KMS-11 (cell line): Measurements from ENCODE around the gene PAPSS1.

Source experiments
- H2AFZ ChIP-seq: fragments of 200-600 bp; sonication (generic); 2 replicates; pipeline ENCODE4 v1.6.1; 2016; ENCODE audit warnings: antibody characterized with exemption, mixed run types, low read depth
- H3K27ac ChIP-seq: fragments of 200-600 bp; sonication (generic); 2 replicates; pipeline ENCODE4 v1.6.1; 2016; ENCODE audit warnings: mild to moderate bottlenecking, mixed run types
- H3K27me3 ChIP-seq: fragments of 200-600 bp; sonication (generic); 2 replicates; pipeline ENCODE4 v1.6.1; 2017; ENCODE audit warnings: mild to moderate bottlenecking, low read depth, mixed run types, moderate library complexity; ENCODE audit not compliant: insufficient read depth
- H3K36me3 ChIP-seq: fragments of 200-600 bp; sonication (generic); 2 replicates; pipeline ENCODE4 v1.6.1; 2017; ENCODE audit warnings: mild to moderate bottlenecking, mixed run types; ENCODE audit not compliant: insufficient read depth
- H3K4me1 ChIP-seq: fragments of 200-600 bp; sonication (generic); 2 replicates; pipeline ENCODE4 v1.6.1; 2016; ENCODE audit warnings: mild to moderate bottlenecking, low read depth, mixed run types; ENCODE audit not compliant: poor library complexity, severe bottlenecking
- H3K4me2 ChIP-seq: fragments of 200-600 bp; sonication (generic); 2 replicates; pipeline ENCODE4 v1.7.0; 2016; ENCODE audit warnings: mild to moderate bottlenecking, mixed run types
- H3K4me3 ChIP-seq: fragments of 200-600 bp; sonication (generic); IDR thresholded peaks from 2 replicates; pipeline ENCODE4 v1.6.1; 2017; ENCODE audit warnings: low read depth, low read length, mixed read lengths; ENCODE audit not compliant: insufficient read depth
- H3K79me2 ChIP-seq: fragments of 200-600 bp; sonication (generic); 2 replicates; pipeline ENCODE4 v1.6.1; 2016; ENCODE audit warnings: low read depth, mixed run types; ENCODE audit not compliant: insufficient read depth
- H3K9ac ChIP-seq: fragments of 200-600 bp; sonication (generic); 2 replicates; pipeline ENCODE4 v1.6.1; 2016; ENCODE audit warnings: mild to moderate bottlenecking, mixed run types
- H4K20me1 ChIP-seq: fragments of 200-600 bp; sonication (generic); 2 replicates; pipeline ENCODE4 v1.6.1; 2016; ENCODE audit warnings: mild to moderate bottlenecking, mixed run types; ENCODE audit not compliant: insufficient read depth
- TF ChIP-seq, protein P1 (sequence below): fragments of 200-600 bp; sonication (generic); conservative IDR thresholded peaks from 2 replicates; pipeline ENCODE4 v1.6.1; 2017; ENCODE audit warnings: low read depth, mild to moderate bottlenecking, antibody characterized with exemption, low read length, moderate library complexity, mixed read lengths

PAPSS1 gene

DNA sequence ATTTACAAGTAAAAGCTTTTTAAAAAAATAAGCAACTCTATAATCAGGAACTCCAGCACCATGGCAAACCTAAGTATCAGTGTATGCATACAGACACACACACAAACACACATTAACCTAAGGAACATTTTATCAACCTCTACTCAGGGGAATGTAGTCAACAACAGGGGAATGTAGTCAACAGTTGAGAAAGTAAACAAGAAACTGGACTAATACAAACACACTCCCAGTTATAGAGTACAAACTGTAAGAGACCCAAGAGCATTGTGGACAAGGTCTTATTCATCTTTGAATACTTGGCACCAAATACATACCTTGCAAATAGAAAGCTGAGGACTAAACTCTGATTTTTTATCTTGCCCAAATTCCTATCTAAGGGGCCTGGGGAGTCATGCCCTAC, 36.2 kb downstream of the PAPSS1 start:
- Histone ChIP-seq H3K9ac (no peak overlapping the region), H3K36me3 (no peaks in the 10 kb centered on the region; the same call in 1 of the 2 replicates), H4K20me1 (no peaks in the 10 kb centered on the region), H3K4me3 (no peak overlapping the region), H3K27ac (no peak overlapping the region), H3K79me2 (no peaks in the 10 kb centered on the region), H3K4me2 (no peak overlapping the region), H3K4me1 (no peaks in the 10 kb centered on the region), H2AFZ (no peak overlapping the region), H3K27me3 (no peaks in the 10 kb centered on the region)
- TF ChIP-seq, protein P1, sequence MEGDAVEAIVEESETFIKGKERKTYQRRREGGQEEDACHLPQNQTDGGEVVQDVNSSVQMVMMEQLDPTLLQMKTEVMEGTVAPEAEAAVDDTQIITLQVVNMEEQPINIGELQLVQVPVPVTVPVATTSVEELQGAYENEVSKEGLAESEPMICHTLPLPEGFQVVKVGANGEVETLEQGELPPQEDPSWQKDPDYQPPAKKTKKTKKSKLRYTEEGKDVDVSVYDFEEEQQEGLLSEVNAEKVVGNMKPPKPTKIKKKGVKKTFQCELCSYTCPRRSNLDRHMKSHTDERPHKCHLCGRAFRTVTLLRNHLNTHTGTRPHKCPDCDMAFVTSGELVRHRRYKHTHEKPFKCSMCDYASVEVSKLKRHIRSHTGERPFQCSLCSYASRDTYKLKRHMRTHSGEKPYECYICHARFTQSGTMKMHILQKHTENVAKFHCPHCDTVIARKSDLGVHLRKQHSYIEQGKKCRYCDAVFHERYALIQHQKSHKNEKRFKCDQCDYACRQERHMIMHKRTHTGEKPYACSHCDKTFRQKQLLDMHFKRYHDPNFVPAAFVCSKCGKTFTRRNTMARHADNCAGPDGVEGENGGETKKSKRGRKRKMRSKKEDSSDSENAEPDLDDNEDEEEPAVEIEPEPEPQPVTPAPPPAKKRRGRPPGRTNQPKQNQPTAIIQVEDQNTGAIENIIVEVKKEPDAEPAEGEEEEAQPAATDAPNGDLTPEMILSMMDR = no peak

DNA sequence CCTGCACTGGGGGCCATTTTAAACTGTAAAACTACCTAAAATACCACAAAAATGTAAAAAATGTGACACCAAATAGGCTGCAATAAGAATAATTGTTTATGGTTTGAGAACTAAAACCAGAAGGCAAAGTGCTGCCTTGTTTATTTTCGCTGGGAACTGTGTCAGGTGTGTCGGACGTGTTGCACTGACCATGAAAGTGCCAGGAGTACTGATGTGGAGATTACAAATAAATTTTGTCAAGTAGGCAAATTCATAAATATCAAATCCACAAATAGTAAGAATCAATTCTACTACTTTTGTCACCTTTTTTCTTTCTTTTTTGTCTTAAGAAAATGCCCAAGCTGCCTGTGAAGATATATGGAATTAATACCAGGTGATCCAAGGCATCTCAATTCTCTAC, 37.7 kb downstream of the PAPSS1 start:
- no peak overlapping the region for H3K27ac ChIP-seq
- no peaks in the 10 kb centered on the region; the same call in 1 of the 2 replicates for H3K36me3 ChIP-seq
- H3K4me3 ChIP-seq = no peak overlapping the region
- no peaks in the 10 kb centered on the region for H3K4me1 ChIP-seq
- H4K20me1 ChIP-seq = no peaks in the 10 kb centered on the region
- no peak overlapping the region for H2AFZ ChIP-seq
- no peak overlapping the region for H3K4me2 ChIP-seq
- no peaks in the 10 kb centered on the region for H3K27me3 ChIP-seq
- H3K9ac ChIP-seq = no peak overlapping the region
- no peaks in the 10 kb centered on the region for H3K79me2 ChIP-seq
- TF ChIP-seq, protein P1 = no peak

DNA sequence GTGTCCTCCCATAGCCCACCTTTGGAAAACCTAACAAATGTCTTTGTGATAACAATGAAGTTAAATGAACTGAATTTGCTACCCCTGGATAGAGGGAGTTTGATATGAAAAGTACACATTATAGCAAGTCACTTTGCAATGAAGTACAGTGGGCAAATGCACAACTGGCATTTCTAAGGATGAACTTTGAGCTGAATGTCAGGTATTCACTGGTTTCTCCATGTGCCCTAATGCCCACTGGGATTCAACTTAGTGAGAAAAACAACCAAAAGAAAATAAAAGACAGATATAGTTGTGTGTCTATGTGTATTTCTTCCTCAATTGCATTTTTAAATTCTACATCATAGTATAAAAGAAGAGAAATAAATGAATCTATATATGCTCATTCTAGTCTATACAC, 51.0 kb downstream of the PAPSS1 start:
- H3K27me3 ChIP-seq = no peaks in the 10 kb centered on the region
- H4K20me1 ChIP-seq = no peaks in the 10 kb centered on the region

DNA sequence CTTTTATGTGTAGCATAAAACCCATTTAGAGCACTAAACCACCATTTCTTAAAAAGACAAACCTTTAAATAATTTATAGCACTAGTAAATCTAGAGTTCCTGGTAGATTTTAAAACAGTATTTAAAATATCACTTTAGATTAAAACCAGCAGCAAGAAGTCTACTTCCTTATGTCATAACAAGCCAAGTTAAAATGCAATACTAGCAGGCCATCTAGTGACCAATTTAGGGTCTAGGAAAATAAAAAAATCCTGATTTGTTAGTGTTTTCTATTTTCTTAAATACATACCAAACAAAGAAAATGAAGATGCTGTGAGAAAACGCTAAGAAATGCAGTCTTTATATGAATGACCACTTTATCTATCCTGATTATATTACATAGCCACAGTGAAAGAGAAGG, 53.9 kb downstream of the PAPSS1 start:
- Histone ChIP-seq H3K27me3 (no peaks in the 10 kb centered on the region), H4K20me1 (no peaks in the 10 kb centered on the region), H3K4me1 (peaks cover 8% of the 10 kb centered on the region), H3K9ac (no peak overlapping the region), H3K27ac (no peak overlapping the region), H3K4me2 (no peak overlapping the region), H3K36me3 (no peaks in the 10 kb centered on the region), H3K79me2 (no peaks in the 10 kb centered on the region), H2AFZ (no peak overlapping the region), H3K4me3 (no peak overlapping the region)
- TF ChIP-seq, protein P1 = peak; percentile 34; the same call in 1 of the 2 replicates

More for the DNA sequence above, 51.0 kb downstream of the PAPSS1 start:
- Histone ChIP-seq H3K79me2 (no peaks in the 10 kb centered on the region), H2AFZ (no peak overlapping the region), H3K27ac (no peak overlapping the region), H3K4me3 (no peak overlapping the region), H3K9ac (no peak overlapping the region), H3K4me2 (no peak overlapping the region), H3K4me1 (peaks cover 8% of the 10 kb centered on the region), H3K36me3 (no peaks in the 10 kb centered on the region)
- TF ChIP-seq, protein P1 = no peak
